Endodermal cell (in vitro differentiated cells): ENCODE data around the gene DNAJC9. TPM values are rescaled to one million over a fixed set of nuclear protein-coding genes. Genes with fewer than 3 reads are reported as not detected.

Experiments
- DNase-seq: peaks from one replicate; pipeline ENCODE4 v3.0.0-alpha.2; 2017
- H3K27ac ChIP-seq: 2 replicates; pipeline ENCODE4 v1.5.1; 2013; ENCODE audit warnings: mild to moderate bottlenecking, low read depth, low read length, moderate library complexity
- H3K27me3 ChIP-seq: 2 replicates; pipeline ENCODE4 v1.6.1; 2013; ENCODE audit warnings: mild to moderate bottlenecking, low read length, moderate library complexity; ENCODE audit not compliant: insufficient read depth, control insufficient read depth, poor library complexity, severe bottlenecking
- H3K36me3 ChIP-seq: 2 replicates; pipeline ENCODE4 v1.7.0; 2013; ENCODE audit warnings: mild to moderate bottlenecking, low read length, moderate library complexity; ENCODE audit not compliant: control insufficient read depth, insufficient read depth
- H3K4me1 ChIP-seq: one replicate; pipeline ENCODE4 v1.7.0; 2013; ENCODE audit warnings: low read length; ENCODE audit not compliant: control insufficient read depth, insufficient read depth
- H3K4me3 ChIP-seq: 2 replicates; pipeline ENCODE4 v1.5.1; 2013; ENCODE audit warnings: mild to moderate bottlenecking, low read length, moderate library complexity
- H3K9ac ChIP-seq: 2 replicates; pipeline ENCODE4 v1.6.1; 2013; ENCODE audit warnings: mild to moderate bottlenecking, low read length, moderate library complexity; ENCODE audit not compliant: poor library complexity, severe bottlenecking; ENCODE audit errors: extremely low read depth
- H3K9me3 ChIP-seq: 2 replicates; pipeline ENCODE4 v1.6.1; 2013; ENCODE audit warnings: mild to moderate bottlenecking, low read length, moderate library complexity; ENCODE audit not compliant: control insufficient read depth
- H3K27ac Mint-ChIP-seq: 2 replicates; pipeline ENCODE4 v1.8.0; 2020; ENCODE audit warnings: mixed read lengths
- H3K27me3 Mint-ChIP-seq: 2 replicates; pipeline ENCODE4 v1.8.0; 2021; ENCODE audit warnings: mild to moderate bottlenecking, mixed read lengths; ENCODE audit not compliant: insufficient read depth
- H3K36me3 Mint-ChIP-seq: 2 replicates; pipeline ENCODE4 v1.8.0; 2020; ENCODE audit warnings: low read depth, mixed read lengths
- H3K4me1 Mint-ChIP-seq: 2 replicates; pipeline ENCODE4 v1.8.0; 2020; ENCODE audit warnings: mixed read lengths
- H3K4me3 Mint-ChIP-seq: 2 replicates; pipeline ENCODE4 v1.8.0; 2020; ENCODE audit warnings: mild to moderate bottlenecking, moderate library complexity, mixed read lengths
- H3K9me3 Mint-ChIP-seq: 2 replicates; pipeline ENCODE4 v1.8.0; 2020; ENCODE audit warnings: mild to moderate bottlenecking, mixed read lengths
- CTCF ChIP-seq: fragments of 200-600 bp; sonication (generic); conservative IDR thresholded peaks from 2 replicates; pipeline ENCODE4 v1.5.0; 2021; ENCODE audit warnings: antibody characterized with exemption, mild to moderate bottlenecking
- WGBS, 2 experiments: methylation state at CpG; one replicate each; pipeline versions ENCODE4 v1.1.5 to v1.1.7; 2013; ENCODE audit warnings: missing lambda C conversion rate in 2 of 2, mixed read lengths in 1 of 2; ENCODE audit not compliant: insufficient coverage in 1 of 2, insufficient read length in 1 of 2; 5-methylcytosine and 5-hydroxymethylcytosine counted together
- total RNA-seq, 2 donors: library from RNA; stranded (reverse); fragmentation: NEBNext Ultra II Directional in 1 of 2; extraction: Animal tissue kit (Norgen Biotek cat#: 25700) in 1 of 2; gene quantifications; 2 replicates in 1 of 2; 3 replicates in 1 of 2; pipeline ENCODE4 v1.2.1, GENCODE V29; 2021

DNAJC9 gene
- total RNA-seq, 2 donors from 2014 or later, result 33.3 to 37.1 TPM

- no peak for TF ChIP-seq CTCF
- Mint-ChIP-seq H3K27me3 (no peaks in the 10 kb centered on the region), H3K9me3 (peaks cover 22% of the 10 kb centered on the region), H3K27ac (no peak overlapping the region), H3K4me1 (no peaks in the 10 kb centered on the region), H3K36me3 (peaks cover 63% of the 10 kb centered on the region), H3K4me3 (no peak overlapping the region)
- no peaks in the 10 kb centered on the region for H3K27me3 ChIP-seq
- 92 to 94% methylated on average over 3 of the region's 3 CpGs for WGBS, 2 experiments
- H3K36me3 ChIP-seq, result peaks cover 14% of the 10 kb centered on the region
- H3K4me1 ChIP-seq, result no peaks in the 10 kb centered on the region
- peaks cover 23% of the 10 kb centered on the region for H3K9me3 ChIP-seq
- no peak overlapping the region for H3K27ac ChIP-seq
- no peak overlapping the region for H3K9ac ChIP-seq
- no peak overlapping the region for H3K4me3 ChIP-seq
- no peak for DNase-seq
Observed at GRCh38 chr10:73210395-73211105, 36.5 kb downstream of the DNAJC9 start.

- peaks cover 19% of the 10 kb centered on the region for H3K36me3 ChIP-seq
- H3K4me3 Mint-ChIP-seq, result no peak overlapping the region
- no peak overlapping the region for H3K27ac Mint-ChIP-seq
- DNase-seq, result no peak
- 97 to 100% methylated on average over 1 of the region's 1 CpG for WGBS, 2 experiments
- no peak overlapping the region for H3K9ac ChIP-seq
- no peaks in the 10 kb centered on the region for H3K27me3 ChIP-seq
- H3K36me3 Mint-ChIP-seq, result peaks cover 68% of the 10 kb centered on the region
- peaks cover 30% of the 10 kb centered on the region for H3K9me3 ChIP-seq
- no peaks in the 10 kb centered on the region for H3K27me3 Mint-ChIP-seq
- no peaks in the 10 kb centered on the region for H3K4me1 ChIP-seq
- H3K9me3 Mint-ChIP-seq, result peaks cover 28% of the 10 kb centered on the region
- no peak for TF ChIP-seq CTCF
- H3K4me1 Mint-ChIP-seq, result no peaks in the 10 kb centered on the region
- no peak overlapping the region for H3K27ac ChIP-seq
- no peak overlapping the region for H3K4me3 ChIP-seq
Observed at GRCh38 chr10:73209705-73210104, 37.4 kb downstream of the DNAJC9 start.

- no peak overlapping the region for H3K4me3 Mint-ChIP-seq
- no peak for DNase-seq
- no peaks in the 10 kb centered on the region for H3K27me3 Mint-ChIP-seq
- H3K36me3 Mint-ChIP-seq, result peaks cover 70% of the 10 kb centered on the region
- TF ChIP-seq CTCF, result no peak
- no peak overlapping the region for H3K4me3 ChIP-seq
- no peak overlapping the region for H3K27ac ChIP-seq
- H3K9ac ChIP-seq, result no peak overlapping the region
- H3K27ac Mint-ChIP-seq, result no peak overlapping the region
- no peaks in the 10 kb centered on the region for H3K27me3 ChIP-seq
- peaks cover 19% of the 10 kb centered on the region for H3K36me3 ChIP-seq
- WGBS, 2 experiments, result 95 to 100% methylated on average over 2 of the region's 2 CpGs
- H3K9me3 Mint-ChIP-seq, result peaks cover 32% of the 10 kb centered on the region
- no peaks in the 10 kb centered on the region for H3K4me1 Mint-ChIP-seq
- H3K4me1 ChIP-seq, result no peaks in the 10 kb centered on the region
- H3K9me3 ChIP-seq, result peaks cover 30% of the 10 kb centered on the region
Observed at GRCh38 chr10:73207883-73208282, 39.2 kb downstream of the DNAJC9 start.
